Stimulated activated CD8-positive, alpha-beta memory T cell treated with anti-CD3 and anti-CD28 coated beads, Interleukin-2, amount 100 ng/mL, for 48 hours (primary cell): ENCODE data around the gene RPL7A.
"Not testable (repeated sequence)": the region's sequence is repeated elsewhere in the genome, so short reads cannot be mapped to it uniquely, and the experiment has no call there.

Experiments used
- DNase-seq, 2 donors: peaks; one replicate each; pipeline ENCODE4 v3.0.0-alpha.2; 2020; ENCODE audit warnings: low read depth in 2 of 2

Gene RPL7A

DNA sequence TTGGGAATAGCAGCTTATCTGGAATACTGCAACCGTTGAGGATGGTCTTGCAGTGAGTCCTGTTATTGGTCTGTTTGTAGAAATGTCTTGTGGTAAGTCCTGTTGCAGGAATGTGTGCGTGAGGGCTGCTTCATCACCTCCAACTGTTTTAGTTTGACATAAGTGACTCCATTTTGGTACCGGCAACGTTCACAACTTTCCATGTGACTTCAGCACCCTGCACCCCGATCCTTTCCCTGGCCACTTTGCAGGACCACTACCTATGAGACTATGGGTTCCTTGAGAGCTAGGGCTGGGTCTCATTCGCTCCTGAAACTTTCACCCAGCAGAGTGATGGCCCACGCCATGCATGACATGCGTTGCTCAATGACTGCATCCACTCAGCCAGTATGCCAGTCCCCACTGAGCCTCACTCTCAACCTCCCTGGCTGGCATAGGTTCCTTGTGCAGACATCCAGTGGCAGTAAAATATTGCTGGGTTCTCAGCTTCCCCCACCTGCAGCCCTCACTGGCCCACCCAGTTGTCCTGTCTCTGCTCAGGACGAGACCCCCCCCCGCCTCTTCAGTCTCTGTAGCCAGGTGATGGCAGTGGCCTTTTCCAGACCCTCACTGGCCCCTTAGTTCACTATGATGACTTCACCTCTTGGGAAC is 20.1 kb upstream of the RPL7A start:
- no peak for DNase-seq

DNA sequence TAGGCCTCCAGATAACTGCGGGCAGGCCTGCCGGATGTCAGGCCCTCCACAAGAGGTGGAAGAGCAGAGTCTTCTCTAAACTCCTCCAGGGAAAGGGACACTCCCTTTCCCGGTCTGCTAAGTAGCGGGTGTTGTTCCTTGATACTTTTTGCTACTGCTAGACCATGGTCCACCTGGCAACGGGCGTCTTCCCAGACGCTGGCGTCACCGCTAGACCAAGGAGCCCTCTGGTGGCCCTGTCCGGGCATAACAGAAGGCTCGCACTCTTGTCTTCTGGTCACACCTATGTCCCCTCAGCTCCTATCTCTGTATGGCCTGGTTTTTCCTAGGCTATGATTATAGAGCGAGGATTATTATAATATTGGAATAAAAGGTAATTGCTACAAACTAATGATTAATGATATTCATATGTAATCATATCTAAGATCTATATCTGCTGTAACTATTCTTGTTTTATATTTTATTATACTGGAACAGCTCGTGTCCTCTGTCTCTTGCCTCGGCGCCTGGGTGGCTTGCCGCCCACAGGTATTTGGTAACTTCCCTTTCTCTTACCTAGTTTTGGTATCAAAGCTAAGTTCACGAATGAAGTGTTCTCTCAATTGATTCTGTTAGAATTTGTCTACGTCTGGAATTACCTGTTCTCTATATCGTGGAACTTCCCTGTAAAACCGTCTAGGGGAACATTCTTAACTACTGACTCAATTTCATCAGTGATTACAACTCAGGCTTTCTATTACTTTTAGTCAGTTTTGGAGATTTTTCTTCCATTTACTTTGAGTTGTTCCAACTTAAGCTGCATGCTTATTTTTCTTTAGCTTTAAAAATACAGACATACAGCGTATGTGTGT is 18.5 kb upstream of the RPL7A start:
- DNase-seq, result not testable (repeated sequence)

DNA sequence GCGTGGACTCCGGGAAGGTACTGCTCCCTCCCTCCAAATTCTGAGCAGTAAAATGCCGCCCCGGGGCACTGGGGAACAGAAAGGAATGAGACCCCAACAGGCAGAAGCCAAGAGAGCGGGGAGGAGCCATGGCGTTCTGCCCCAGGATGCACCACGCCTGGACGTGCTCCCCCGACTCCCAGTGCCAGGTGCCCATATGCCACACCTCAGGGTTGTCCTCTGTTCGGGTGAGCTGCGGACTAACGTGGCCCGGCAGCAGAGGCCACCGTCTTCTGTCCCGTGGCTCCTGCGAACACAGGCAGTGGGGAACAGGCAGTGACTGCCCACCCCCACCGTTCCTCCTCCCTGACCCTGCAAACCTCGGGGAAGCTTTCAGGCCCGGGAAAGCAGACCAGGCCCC is 16.8 kb upstream of the RPL7A start:
- DNase-seq, result no peak

DNA sequence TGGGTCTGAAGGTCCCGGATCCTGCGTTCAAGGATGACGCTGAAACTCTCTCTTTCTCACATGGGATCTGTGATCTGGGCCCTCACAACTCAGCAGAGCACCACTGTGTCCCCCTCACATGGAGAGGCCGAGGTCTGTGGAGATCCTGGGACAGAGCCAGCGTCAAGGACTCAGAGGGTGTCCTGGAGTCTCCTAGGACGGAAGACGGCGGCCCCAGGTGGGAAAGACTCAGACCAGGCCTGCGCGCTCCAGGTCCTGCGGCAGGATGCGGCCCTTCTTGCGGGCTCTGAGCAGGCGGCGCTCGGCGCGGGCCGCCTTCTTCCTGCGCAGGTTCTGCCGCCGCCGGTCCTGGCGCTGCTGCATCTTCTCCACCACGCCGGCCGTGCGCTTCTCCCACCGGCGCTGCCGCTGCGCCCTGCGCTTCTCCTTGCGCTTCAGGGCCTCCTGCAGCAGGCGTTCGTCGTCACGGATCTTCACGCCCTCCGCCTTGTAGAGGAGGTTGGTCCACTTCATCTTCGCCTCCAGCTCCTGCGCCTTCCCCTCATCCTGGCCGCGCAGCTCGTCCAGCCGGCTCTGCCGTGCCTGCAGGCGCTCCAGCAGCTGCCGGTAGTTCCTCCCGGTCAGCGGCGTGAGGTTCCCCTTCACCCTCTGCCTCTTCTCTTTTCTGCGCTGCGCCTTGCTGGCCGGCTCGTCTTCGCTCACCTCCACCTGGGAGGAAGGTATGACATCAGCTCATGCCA is 16.2 kb upstream of the RPL7A start:
- DNase-seq, result no peak

DNA sequence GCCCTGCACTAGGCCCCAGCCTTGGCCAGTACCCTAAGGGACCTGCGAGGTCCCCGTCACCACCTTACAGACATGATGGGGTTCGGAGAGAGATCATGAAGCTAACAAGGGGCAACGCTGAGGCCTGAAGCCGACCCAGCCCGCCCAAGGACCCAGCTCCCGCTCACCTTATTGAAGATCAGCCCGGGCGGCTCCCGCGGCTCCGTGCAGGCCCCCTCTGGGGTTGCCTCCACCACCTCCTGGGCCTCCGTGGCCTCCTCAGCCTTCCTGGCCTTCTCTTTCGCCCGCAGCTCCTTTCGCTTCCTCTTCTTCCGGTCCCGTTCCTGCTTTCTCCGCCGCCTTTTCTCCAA is 15.7 kb upstream of the RPL7A start:
- no peak for DNase-seq

DNA sequence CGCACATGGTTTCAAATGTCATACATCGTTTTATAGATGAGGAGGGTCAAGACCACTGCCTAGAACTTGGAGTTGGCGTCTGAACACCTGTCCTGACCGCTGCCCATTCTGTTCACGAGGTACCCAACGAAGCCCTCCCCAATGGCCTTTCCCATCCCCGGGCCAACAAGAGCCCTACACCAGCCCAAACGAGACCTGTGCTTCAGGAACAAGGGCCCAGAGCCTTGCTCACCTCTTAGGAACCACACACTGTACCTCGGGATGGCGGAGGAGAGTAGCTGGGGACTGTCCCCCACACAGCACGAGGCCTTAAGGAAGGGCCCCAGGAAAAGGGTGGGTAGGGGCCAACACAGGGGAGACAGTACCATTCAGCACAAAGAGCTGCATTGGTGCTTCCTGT is 15.0 kb upstream of the RPL7A start:
- no peak for DNase-seq

DNA sequence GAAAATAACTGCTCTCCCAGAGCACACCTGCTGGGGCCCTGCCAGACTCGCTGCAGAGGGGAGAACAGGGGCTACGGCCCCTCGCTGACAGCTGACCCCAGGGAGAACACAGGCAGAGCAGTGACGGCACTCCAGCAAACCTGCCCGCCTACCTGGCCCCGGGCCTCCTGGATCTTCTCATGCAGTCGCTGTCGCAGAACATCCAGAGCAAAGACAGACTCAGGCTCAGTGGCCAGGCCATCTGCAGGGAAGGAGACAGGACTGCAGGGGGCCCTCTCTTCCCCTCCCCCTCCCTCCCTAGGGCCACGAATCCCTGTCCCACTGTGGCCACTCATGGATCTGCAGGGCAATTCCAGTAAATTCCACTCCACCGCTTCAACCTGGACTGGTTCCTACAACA is 14.5 kb upstream of the RPL7A start:
- no peak for DNase-seq

DNA sequence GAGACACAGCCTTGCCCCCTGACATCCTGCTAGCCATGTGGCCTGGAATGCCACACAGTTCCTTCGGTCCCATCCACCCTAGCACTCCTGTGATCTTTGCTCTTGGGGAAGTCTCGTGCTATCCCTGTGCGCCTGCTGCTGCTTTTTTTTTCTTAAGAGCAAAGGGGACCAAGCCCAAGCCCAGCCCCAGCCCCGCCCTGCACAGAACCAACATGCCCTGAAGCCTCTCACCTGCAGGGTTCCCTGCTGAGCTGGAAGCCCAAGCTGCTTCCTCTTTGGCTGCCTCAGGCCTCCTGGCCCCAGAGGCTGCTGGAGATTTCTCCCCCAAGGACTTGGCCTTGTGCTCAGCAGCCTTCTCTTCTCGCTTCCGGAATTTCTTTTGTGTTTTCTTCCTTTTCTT is 13.9 kb upstream of the RPL7A start:
- no peak for DNase-seq

DNA sequence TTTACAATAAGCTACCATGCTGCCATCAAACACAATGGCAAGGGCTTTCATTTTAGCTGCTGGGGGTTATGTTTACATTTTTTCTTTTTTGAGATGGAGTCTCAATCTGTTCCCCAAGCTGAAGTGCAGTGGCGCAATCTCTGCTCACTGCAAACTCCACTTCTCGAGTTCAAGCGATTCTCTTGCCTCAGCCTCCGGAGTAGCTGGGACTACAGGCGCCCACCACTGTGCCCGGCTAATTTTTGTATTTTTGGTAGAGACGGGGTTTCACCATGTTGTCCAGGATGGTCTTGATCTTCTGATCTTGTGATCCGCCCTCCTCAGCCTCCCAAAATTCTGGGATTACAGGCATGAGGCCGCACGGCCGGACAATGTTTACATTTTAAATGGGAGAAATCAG is 13.1 kb upstream of the RPL7A start:
- DNase-seq, result not testable (repeated sequence)

DNA sequence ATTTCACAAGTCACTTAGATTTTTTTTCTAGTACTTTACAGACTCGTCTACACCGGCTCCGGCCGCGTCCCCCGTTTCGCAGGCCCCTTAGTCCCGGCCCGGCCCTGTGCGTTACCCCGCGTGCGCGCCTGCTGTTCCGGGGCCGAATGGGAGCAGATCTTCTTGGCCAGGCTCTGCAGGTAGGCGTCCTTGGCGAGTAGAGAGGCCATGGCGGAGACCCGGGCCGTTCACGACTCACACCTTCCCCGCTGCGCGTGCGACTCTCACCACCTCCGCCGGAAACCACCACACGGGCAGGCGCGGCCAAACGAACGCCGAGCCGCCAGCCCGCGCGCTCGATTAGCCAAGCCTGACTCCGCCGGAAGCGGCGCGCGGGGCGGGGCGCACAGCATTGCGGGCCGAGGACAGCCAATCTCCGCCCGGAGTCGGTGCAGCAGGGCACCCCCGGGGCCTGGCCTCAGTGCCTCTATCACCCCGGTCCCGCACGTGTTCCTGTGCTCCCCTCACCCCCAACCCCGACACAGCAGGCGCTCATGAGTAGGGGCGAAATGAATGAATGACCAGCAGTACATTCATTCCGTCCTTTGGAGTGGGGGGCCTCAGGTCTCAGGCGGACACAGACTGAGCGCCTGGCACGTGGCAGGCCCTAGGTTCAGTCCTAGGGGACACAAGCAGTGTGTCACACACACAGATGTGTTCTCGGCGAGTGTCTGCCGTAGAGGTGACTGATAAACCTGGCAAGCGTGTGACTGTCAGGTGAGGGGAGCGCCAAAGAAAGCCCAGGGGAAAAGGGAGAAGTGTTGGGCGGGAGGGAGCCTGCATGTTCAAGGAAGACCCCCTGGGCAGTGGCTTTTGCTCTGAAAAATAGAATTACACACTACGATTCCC is 11.8 kb upstream of the RPL7A start, which contains the start of gene SURF6:
TSS of gene SURF6 (minus strand) at position 265 of the 888 bp plus-strand sequence. CDS start at position 209, 56 bp downstream.
- peak; percentile 88 to 94 for DNase-seq

DNA sequence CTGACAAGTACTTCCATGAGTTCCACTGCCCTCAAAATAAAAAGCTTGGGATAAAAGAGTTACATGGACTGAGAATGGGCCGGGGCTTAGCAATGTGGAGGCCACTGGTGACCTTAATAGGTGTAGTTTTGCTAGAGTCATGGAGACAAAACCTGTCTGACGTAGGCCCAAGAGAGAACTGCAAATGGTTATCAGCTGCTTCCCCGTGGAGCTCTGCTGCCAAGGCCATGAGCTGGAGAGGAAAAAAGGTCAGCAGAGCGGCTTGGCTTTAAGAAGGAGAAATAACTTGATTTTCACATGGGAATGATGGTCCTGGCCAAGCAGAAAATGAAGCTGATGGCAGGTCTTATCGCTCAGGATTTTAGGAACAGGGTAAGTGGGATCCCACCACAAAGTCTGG is 8.4 kb upstream of the RPL7A start:
- DNase-seq, result no peak

DNA sequence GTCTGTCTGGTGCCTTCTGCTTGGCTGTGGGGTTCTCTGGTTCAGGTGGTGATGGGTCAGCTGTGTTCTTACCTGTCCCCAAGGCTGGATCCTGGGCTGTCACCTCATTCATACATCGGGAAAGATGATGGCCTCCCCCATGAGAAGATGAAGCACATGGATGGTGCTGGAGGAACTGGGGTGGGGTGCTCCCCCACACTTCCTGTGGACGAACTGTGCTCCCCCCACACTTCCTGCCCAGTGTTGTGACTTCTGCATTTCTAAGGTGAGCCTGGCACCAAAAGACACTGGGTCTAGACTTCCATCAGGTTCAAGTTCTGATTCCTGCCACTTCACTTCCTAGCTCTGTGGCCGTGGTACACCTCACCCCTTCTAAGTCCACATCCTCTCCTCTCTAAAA is 7.8 kb upstream of the RPL7A start:
- DNase-seq, result no peak

DNA sequence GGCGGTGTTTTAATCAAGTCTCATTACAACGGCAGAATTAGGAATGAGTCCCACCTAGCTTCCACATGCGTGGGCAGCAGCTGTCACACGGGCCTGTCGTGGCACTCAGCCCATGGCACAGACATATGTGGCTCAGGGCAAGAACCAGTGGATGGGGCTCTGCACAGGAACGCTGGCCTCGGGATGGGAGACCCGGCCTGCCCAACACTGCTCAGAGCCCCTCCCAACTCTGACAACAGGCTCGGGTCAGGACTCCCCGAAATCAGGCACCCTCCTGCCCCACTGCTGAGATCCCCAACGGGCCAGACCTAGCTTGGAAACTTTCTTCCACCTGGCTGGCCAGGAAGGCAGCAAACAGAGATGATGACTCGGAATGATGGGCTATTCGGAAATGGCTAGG is 7.1 kb upstream of the RPL7A start:
- DNase-seq, result no peak

DNA sequence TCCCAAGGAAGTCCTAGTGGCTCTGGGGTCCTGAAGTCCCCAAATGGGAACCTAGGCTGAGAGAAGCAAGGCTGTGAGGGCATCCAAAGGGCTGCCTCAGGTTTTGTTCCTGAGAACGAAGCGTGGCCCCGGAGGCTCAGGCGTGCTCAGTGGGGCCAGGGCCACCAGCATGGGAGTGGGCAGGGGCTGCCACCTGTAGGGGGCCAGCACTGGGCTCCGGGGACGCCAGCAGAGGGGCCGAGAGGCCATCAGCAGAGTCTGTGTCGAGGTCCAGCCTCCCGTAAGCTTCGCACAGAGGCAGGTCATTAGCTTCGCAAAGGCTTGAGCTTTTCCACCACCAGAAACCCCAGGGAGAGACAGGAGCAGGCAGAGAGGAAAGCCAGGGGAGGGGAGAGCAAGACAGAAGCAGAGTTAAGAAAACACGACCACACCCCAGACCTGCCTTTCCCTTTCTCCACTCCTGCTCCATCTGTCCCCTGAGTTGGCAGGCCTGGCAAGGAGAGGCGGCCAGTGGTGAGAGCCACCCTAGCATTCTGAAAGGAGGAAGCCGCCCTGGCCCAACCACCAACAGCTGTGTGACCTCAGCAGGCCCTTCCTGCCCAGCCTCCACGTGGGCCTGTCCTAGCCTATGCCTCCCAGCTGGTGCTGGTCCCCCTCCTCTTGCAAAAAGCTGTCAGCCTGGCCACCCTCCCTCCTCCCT is 6.5 kb upstream of the RPL7A start:
- no peak for DNase-seq

DNA sequence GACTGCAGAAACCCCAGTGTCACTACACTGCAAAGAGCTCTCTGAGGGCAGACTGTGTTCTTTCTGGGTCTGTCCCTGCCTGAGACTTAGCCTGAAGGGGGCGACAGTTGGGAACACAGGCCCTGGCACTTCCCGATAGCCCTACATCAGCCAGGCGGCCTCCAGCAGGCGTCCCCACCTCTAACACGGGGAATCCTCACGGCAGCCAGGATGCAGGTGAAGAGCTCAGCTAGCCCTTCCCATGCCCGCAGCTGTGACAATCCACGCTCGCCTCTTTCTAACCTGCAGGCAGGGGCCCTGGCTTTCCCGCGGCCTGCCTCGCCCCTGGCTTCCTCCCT is 6.0 kb upstream of the RPL7A start:
- DNase-seq, result no peak

DNA sequence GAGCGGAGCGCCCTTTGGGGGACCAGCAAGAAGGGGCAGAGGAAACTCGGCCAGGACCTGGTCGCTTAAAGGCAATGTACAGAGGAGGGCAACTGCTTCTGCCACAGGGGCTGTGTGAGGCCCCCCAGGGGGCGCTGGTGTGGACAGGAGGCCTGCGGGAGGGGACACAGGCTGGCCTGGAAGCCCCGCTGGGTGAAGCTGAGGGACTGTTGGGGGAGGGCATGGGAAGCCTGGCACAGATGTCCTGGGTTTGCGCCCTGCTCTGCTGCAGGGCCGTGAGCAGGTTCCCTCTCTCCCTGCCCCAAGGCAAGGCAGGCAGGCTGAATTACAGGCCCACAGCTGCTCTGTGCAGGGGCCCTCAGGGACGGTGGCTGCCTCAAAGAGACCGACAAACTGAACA is 5.4 kb upstream of the RPL7A start:
- no peak for DNase-seq

DNA sequence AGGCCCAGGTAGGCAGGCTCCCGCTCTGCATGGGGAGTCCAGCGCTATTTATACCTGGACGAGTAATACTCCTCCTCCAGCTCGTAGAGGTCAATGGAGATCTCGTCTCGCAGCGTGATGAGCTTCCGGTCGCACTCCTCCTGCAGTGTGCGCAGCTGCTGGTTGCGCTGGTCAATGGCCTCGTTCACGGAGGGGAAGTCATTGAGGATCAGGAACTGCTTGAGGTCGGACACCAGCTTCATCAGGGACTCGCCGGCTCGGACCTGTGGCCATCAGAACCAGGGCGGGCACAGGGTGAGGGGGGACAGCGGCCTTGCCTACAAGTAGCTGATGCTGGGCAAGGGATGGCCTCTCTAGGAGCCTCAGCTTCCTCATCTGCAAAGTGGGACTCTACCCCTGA is 3.9 kb upstream of the RPL7A start:
- DNase-seq, result no peak

DNA sequence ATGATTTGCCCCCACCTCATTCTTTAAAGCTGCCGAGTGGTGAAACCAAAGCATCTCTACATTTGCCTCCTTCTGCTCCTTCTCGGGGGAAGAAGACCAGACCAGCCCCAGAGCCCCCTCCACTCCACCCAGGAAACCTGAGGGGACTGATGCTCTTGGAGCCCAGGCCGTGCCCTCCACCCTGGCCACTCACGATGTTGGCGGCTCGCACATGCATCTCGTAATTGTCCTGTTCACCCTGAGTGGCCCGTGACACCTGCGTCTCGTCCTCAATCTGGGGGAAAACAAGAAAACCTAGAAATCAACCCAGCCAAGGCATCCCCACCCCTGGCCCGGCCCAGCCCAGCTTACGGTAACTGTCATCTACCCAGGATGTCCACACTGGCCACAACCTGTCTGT is 3.0 kb upstream of the RPL7A start:
- no peak for DNase-seq

DNA sequence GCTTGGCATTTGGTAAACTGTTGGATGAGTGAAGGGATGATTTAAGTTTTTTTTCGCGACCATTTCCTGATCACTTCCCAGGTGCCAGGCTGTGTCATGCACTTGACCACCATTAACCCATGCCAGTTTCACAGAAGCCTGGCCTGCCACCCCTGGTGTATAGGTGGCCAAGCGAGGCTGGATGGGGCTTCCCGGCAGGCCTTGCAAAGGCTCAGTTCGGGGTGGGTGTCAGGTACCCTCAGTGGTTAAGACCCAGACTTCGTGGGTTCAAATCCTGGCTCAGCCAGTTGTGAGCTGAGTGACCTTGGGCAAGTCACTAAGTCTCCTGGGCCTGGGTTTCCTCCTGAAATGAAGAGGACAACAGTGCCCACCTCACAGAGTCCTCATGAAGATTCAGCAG is 2.4 kb upstream of the RPL7A start:
- no peak for DNase-seq

DNA sequence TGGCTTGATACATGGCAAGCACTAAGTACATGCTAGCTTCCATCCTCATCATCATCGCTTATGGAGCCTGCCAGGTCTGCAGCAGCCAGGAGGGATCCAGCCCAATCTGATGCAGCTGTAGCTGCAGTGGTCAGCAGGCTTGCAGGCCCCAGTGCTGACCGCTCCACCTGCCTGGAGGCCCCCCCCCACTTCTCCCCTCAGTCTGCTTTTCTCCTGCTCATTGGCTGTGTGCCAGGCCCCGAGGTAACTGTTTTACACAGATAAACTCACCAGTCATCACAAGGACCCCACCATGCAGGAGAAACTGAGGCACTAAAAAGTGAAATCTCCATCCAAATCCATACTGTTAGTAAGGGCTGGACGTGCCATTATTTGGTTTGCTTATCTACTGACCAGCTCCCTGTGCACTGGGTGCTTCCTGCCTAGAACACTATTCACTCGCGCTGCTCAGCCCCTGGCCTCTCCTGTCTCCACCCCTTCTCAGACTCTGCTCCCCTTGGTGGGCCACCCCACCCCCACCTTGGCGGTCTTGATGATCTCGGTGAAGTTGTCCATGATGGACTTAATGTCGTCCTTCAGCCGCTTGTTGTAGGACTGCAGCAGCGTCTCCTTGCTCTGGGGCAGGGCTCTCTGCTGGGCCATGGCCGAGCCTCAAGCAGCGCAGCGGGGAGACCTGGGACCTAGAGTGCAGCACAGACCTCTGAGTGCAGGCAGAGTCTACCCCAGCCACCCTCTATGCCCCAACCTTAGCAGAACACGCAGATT is 1.8 kb upstream of the RPL7A start:
- no peak for DNase-seq
